Sigmoid colon (tissue), 4 donors: ENCODE data around the gene SOCS4.

ENCODE experiments used
- CTCF ChIP-seq, 4 experiments: fragments of 450-650 bp in 3 of 4; fragments of 200-600 bp in 1 of 4; IDR thresholded peaks; one replicate each; pipeline ENCODE4 v1.5.1; 2016 to 2019; ENCODE audit warnings: antibody characterized with exemption in 4 of 4, mild to moderate bottlenecking in 3 of 4, moderate library complexity in 2 of 4
- POLR2AphosphoS5 ChIP-seq, 4 donors: sonication (generic); formaldehyde crosslinking; IDR thresholded peaks; one replicate each; pipeline ENCODE4 v1.6.1; 2017; ENCODE audit warnings: antibody characterized with exemption in 4 of 4

DNA sequence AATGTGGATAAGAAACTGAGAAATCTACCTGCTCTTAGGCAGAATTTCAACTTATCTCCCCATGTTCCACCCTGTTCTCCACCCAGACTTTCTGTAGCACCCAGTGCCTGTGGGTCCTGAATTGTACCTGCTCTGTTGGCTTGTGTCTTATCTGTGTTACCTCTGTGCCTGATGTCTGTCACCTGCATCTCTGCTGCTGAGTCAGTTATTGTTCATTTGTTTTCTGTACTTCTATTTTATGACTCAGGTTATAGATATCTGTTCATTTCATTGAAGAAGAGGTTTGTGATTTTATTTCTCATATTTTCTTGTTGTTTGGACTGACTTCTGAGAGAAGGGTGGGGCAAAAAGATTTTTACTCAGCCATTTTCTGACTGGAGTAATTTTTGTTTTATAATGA lies 11.7 kb downstream of the SOCS4 start:
- TF ChIP-seq CTCF (IDR thresholded peaks at IDR 0.05): no peak
- no peak for TF ChIP-seq POLR2AphosphoS5 (IDR thresholded peaks at IDR 0.05)
